ENCODE results near the gene IRF2BP1. TPM values are rescaled to one million over a fixed set of nuclear protein-coding genes. Genes with fewer than 3 reads are reported as not detected.

The IRF2BP1 gene
- total RNA-seq, 1 donor from 2014 or later = 32.9 TPM

GRCh38 chr19:45908956-45909355 lies 23.0 kb upstream of the IRF2BP1 start:
- Histone ChIP-seq H3K27me3 (ENCODE audit: control insufficient read depth, insufficient read depth, low read length) (peaks cover 8% of the 10 kb centered on the region), H3K36me3 (ENCODE audit: control insufficient read depth, insufficient read depth, low read length) (no peaks in the 10 kb centered on the region), H3K4me3 (ENCODE audit: low read depth, low read length) (no peak overlapping the region)
- DNase-seq (ENCODE audit: low read depth) = no peak
- TF ChIP-seq CTCF (IDR thresholded peaks at IDR 0.05; ENCODE audit: insufficient read depth, low read length, poor library complexity, severe bottlenecking) = peak; percentile 14

- Histone ChIP-seq H3K27me3 (ENCODE audit: control insufficient read depth, insufficient read depth, low read length) (peaks cover 6% of the 10 kb centered on the region), H3K4me3 (ENCODE audit: low read depth, low read length) (no peak overlapping the region), H3K36me3 (ENCODE audit: control insufficient read depth, insufficient read depth, low read length) (no peaks in the 10 kb centered on the region)
- TF ChIP-seq CTCF (IDR thresholded peaks at IDR 0.05; ENCODE audit: insufficient read depth, low read length, poor library complexity, severe bottlenecking) = no peak
- DNase-seq (ENCODE audit: low read depth) = no peak
Measured at GRCh38 chr19:45906221-45906620, 20.3 kb upstream of the IRF2BP1 start.

GRCh38 chr19:45905011-45905410 lies 19.1 kb upstream of the IRF2BP1 start:
- DNase-seq (ENCODE audit: low read depth) = no peak
- no peaks in the 10 kb centered on the region for H3K36me3 ChIP-seq (ENCODE audit: control insufficient read depth, insufficient read depth, low read length)
- peaks cover under 1% of the 10 kb centered on the region for H3K27me3 ChIP-seq (ENCODE audit: control insufficient read depth, insufficient read depth, low read length)
- no peak overlapping the region for H3K4me3 ChIP-seq (ENCODE audit: low read depth, low read length)
- TF ChIP-seq CTCF (IDR thresholded peaks at IDR 0.05; ENCODE audit: insufficient read depth, low read length, poor library complexity, severe bottlenecking) = no peak

- TF ChIP-seq CTCF (IDR thresholded peaks at IDR 0.05; ENCODE audit: insufficient read depth, low read length, poor library complexity, severe bottlenecking) = no peak
- peak; percentile 76 for DNase-seq (ENCODE audit: low read depth)
Measured at GRCh38 chr19:45902651-45903625, 17.0 kb upstream of the IRF2BP1 start.

GRCh38 chr19:45901912-45902650 lies 16.1 kb upstream of the IRF2BP1 start, which contains the start of gene MYPOP:
Gene MYPOP (minus strand): TSS chr19:45902613. CDS start chr19:45901773, 840 bp downstream.
- H3K36me3 ChIP-seq (ENCODE audit: control insufficient read depth, insufficient read depth, low read length) = peaks cover 1% of the 10 kb centered on the region
- no peaks in the 10 kb centered on the region for H3K27me3 ChIP-seq (ENCODE audit: control insufficient read depth, insufficient read depth, low read length)
- peak within 1 kb of the TSS; percentile 76 for H3K4me3 ChIP-seq (ENCODE audit: low read depth, low read length)
- DNase-seq (ENCODE audit: low read depth) = no peak
- no peak for TF ChIP-seq CTCF (IDR thresholded peaks at IDR 0.05; ENCODE audit: insufficient read depth, low read length, poor library complexity, severe bottlenecking)

More at GRCh38 chr19:45902651-45903625, 17.0 kb upstream of the IRF2BP1 start:
- Histone ChIP-seq H3K36me3 (ENCODE audit: control insufficient read depth, insufficient read depth, low read length) (peaks cover 1% of the 10 kb centered on the region), H3K27me3 (ENCODE audit: control insufficient read depth, insufficient read depth, low read length) (no peaks in the 10 kb centered on the region), H3K4me3 (ENCODE audit: low read depth, low read length) (peak overlapping the region; percentile 76)
